NCI-H510A treated with DMSO at 0.1 percent for 48 hours (cell line): ENCODE data around the gene EYA2.

Source experiments
- DNase-seq: peaks from one replicate; lab custom pipeline; 2025; lab: John Stamatoyannopoulos, UW

Gene EYA2

GRCh38 chr20:47066484-47067270 is 172.0 kb downstream of the EYA2 start:
- DNase-seq, result no peak

GRCh38 chr20:47067776-47068175 is 173.1 kb downstream of the EYA2 start:
- no peak for DNase-seq

GRCh38 chr20:47070176-47070575 is 175.5 kb downstream of the EYA2 start:
- no peak for DNase-seq

GRCh38 chr20:47071646-47072185 is 177.1 kb downstream of the EYA2 start:
- no peak for DNase-seq

- DNase-seq, result no peak
Observed at GRCh38 chr20:47073766-47074475, 179.3 kb downstream of the EYA2 start.

GRCh38 chr20:47075263-47075662 is 180.6 kb downstream of the EYA2 start:
- DNase-seq, result no peak

- DNase-seq, result no peak
Observed at GRCh38 chr20:47079047-47079446, 184.4 kb downstream of the EYA2 start.

- DNase-seq, result no peak
Observed at GRCh38 chr20:47080365-47080764, 185.7 kb downstream of the EYA2 start.

GRCh38 chr20:47086316-47086715 is 191.7 kb downstream of the EYA2 start:
- no peak for DNase-seq

GRCh38 chr20:47088335-47088734 is 193.7 kb downstream of the EYA2 start:
- no peak for DNase-seq

GRCh38 chr20:47089151-47089550 is 194.5 kb downstream of the EYA2 start:
- DNase-seq, result no peak

GRCh38 chr20:47090835-47091234 is 196.2 kb downstream of the EYA2 start:
- DNase-seq, result no peak

- no peak for DNase-seq
Observed at GRCh38 chr20:47093320-47093966, 198.8 kb downstream of the EYA2 start.

GRCh38 chr20:47095690-47096089 is 201.0 kb downstream of the EYA2 start:
- no peak for DNase-seq

- DNase-seq, result no peak
Observed at GRCh38 chr20:47097691-47098622, 203.3 kb downstream of the EYA2 start.

GRCh38 chr20:47099093-47099492 is 204.4 kb downstream of the EYA2 start:
- no peak for DNase-seq

- DNase-seq, result no peak
Observed at GRCh38 chr20:47099825-47100441, 205.3 kb downstream of the EYA2 start.

GRCh38 chr20:47102629-47103028 is 208.0 kb downstream of the EYA2 start:
- no peak for DNase-seq

- no peak for DNase-seq
Observed at GRCh38 chr20:47106786-47107185, 212.1 kb downstream of the EYA2 start.

- DNase-seq, result no peak
Observed at GRCh38 chr20:47108994-47109393, 214.4 kb downstream of the EYA2 start.

GRCh38 chr20:47110819-47111218 is 216.2 kb downstream of the EYA2 start:
- DNase-seq, result no peak
